Keratinocyte (primary cell): Measurements from ENCODE around the gene RAD51AP2. TPM values are rescaled to one million over a fixed set of nuclear protein-coding genes. Genes with fewer than 3 reads are reported as not detected.

Experiments used
- DNase-seq: peaks from one replicate; pipeline ENCODE4 v3.0.0-alpha.2; 2011; ENCODE audit warnings: low read depth, missing footprints, low spot score
- FAIRE-seq: peaks from 2 replicates; lab custom pipeline; 2011; peaks lifted over from hg19 to GRCh38; lab: Jason Lieb, UNC
- H2AFZ ChIP-seq: 2 replicates; pipeline ENCODE4 v1.6.0; 2012; ENCODE audit warnings: low read length, control low read depth, inconsistent platforms; ENCODE audit not compliant: control insufficient read depth
- H3K27ac ChIP-seq: 2 replicates; pipeline ENCODE4 v1.5.1; 2011; ENCODE audit warnings: low read length; ENCODE audit not compliant: control insufficient read depth, insufficient read depth
- H3K27me3 ChIP-seq: 3 replicates; pipeline ENCODE4 v1.6.0; 2011; ENCODE audit warnings: low read length; ENCODE audit not compliant: control insufficient read depth, insufficient read depth; ENCODE audit errors: extremely low read depth
- H3K36me3 ChIP-seq, 2 experiments: 2 replicates in 1 of 2; 3 replicates in 1 of 2; pipeline ENCODE4 v1.5.1; 2011; ENCODE audit warnings: low read length in 2 of 2, mild to moderate bottlenecking in 1 of 2; ENCODE audit not compliant: control insufficient read depth in 2 of 2, insufficient read depth in 2 of 2; ENCODE audit errors: extremely low read depth in 1 of 2
- H3K4me1 ChIP-seq: 3 replicates; pipeline ENCODE4 v1.5.1; 2011; ENCODE audit warnings: low read length; ENCODE audit not compliant: control insufficient read depth, insufficient read depth; ENCODE audit errors: extremely low read depth
- H3K4me2 ChIP-seq: 3 replicates; pipeline ENCODE4 v1.6.0; 2011; ENCODE audit warnings: low read depth, low read length; ENCODE audit not compliant: control insufficient read depth, insufficient read depth; ENCODE audit errors: extremely low read depth
- H3K4me3 ChIP-seq, 3 experiments: fragments of 200-600 bp in 1 of 3; sonication (generic) in 1 of 3; 2 replicates in 2 of 3; 3 replicates in 1 of 3; pipeline ENCODE4 v1.5.1; 2011 to 2016; ENCODE audit warnings: low read length in 3 of 3, mild to moderate bottlenecking in 3 of 3, control low read depth in 2 of 3, inconsistent platforms in 1 of 3, low read depth in 1 of 3, mixed read lengths in 1 of 3, mixed run types in 1 of 3, moderate library complexity in 1 of 3; ENCODE audit not compliant: control insufficient read depth in 2 of 3, insufficient read depth in 2 of 3; ENCODE audit errors: extremely low read depth in 1 of 3
- H3K79me2 ChIP-seq: 2 replicates; pipeline ENCODE4 v1.6.0; 2012; ENCODE audit warnings: low read length; ENCODE audit not compliant: control insufficient read depth, insufficient read depth
- H3K9ac ChIP-seq: 3 replicates; pipeline ENCODE4 v1.6.0; 2011; ENCODE audit warnings: low read length; ENCODE audit not compliant: control insufficient read depth, insufficient read depth; ENCODE audit errors: extremely low read depth
- H3K9me1 ChIP-seq: 3 replicates; pipeline ENCODE4 v1.6.0; 2011; ENCODE audit warnings: low read length; ENCODE audit not compliant: control insufficient read depth, insufficient read depth; ENCODE audit errors: extremely low read depth
- H3K9me3 ChIP-seq: 2 replicates; pipeline ENCODE4 v1.5.1; 2012; ENCODE audit warnings: low read depth, low read length; ENCODE audit not compliant: control insufficient read depth
- H4K20me1 ChIP-seq: 3 replicates; pipeline ENCODE4 v1.6.0; 2011; ENCODE audit warnings: low read length; ENCODE audit not compliant: control insufficient read depth, insufficient read depth; ENCODE audit errors: extremely low read depth
- EZH2 ChIP-seq: IDR thresholded peaks from one replicate; pipeline ENCODE4 v1.6.1; 2012; ENCODE audit warnings: inconsistent platforms, mild to moderate bottlenecking, low read length, moderate library complexity
- dilution Hi-C: fragments of 300-500 bp; cut with MboI; formaldehyde crosslinking; loops from one replicate; pipeline ENCODE4 v1.7.0; 2020; ENCODE audit warnings: low sequenced_read_pairs; ENCODE audit not compliant: extremely low pct_ligation_motif_present
- polyA plus RNA-seq, 5 experiments: library from polyadenylated mRNA; depleted of rRNA in 3 of 5; stranded (reverse) in 3 of 5; stranded (forward) in 1 of 5; unstranded in 1 of 5; fragments of >200 nt; gene quantifications; 1 replicate in 1 of 5; 2 replicates in 3 of 5; 3 replicates in 1 of 5; pipeline versions ENCODE4 v1.2.1 to v1.2.3, GENCODE V29; 2011 to 2012; ENCODE audit warnings: missing spikeins in 2 of 5, low read depth in 1 of 5, low replicate concordance in 1 of 5
- TF ChIP-seq, protein P1 (sequence below), 3 experiments: IDR thresholded peaks in 1 of 3; conservative IDR thresholded peaks in 1 of 3; optimal IDR thresholded peaks in 1 of 3; 2 replicates in 2 of 3; 3 replicates in 1 of 3; pipeline versions ENCODE3 to v1.5.1; 2011; ENCODE audit warnings: low read length in 3 of 3, mild to moderate bottlenecking in 3 of 3, moderate library complexity in 2 of 3, control low read depth in 1 of 3, inconsistent platforms in 1 of 3; ENCODE audit not compliant: insufficient read depth in 2 of 3; ENCODE audit errors: extremely low read depth in 1 of 3

RAD51AP2 gene
- polyA plus RNA-seq, 1 donor (not counting 4 experiments of a cell fraction or from before 2014, with no cell fraction given) = 0.12 TPM

DNA sequence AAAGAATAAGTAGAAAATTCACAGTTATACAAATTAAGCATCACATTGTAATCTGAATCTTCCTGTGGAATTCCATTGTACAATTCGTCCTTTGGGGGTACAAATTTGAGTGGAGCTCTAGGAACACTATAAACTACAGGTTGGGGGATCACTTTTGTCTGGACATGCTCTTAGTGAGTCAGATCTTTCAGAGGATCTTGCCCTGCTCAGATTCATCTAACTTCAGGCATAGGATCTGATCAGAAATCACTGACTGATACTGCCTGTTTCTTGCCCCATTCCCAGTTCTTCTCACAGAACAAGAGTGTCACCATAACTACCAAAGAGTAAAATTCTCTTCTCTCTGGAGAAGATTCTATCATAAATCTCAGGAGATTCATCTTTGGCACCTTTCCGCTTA, 11.5 kb upstream of the RAD51AP2 start:
- peak; percentile 86 for FAIRE-seq
- dilution Hi-C loops = no loop called here
- Histone ChIP-seq H2AFZ (no peak overlapping the region), H3K4me2 (peak overlapping the region; percentile 25), H3K9me3 (no peaks in the 10 kb centered on the region), H3K27ac (no peak overlapping the region), H3K4me3 (no peak overlapping the region), H3K27me3 (no peaks in the 10 kb centered on the region), H3K36me3 (no peaks in the 10 kb centered on the region), H3K9ac (no peak overlapping the region), H3K4me1 (peaks cover 9% of the 10 kb centered on the region), H3K9me1 (no peaks in the 10 kb centered on the region), H4K20me1 (no peaks in the 10 kb centered on the region), H3K79me2 (no peaks in the 10 kb centered on the region)
- no peak for DNase-seq
- no peak for TF ChIP-seq EZH2
- TF ChIP-seq, protein P1, sequence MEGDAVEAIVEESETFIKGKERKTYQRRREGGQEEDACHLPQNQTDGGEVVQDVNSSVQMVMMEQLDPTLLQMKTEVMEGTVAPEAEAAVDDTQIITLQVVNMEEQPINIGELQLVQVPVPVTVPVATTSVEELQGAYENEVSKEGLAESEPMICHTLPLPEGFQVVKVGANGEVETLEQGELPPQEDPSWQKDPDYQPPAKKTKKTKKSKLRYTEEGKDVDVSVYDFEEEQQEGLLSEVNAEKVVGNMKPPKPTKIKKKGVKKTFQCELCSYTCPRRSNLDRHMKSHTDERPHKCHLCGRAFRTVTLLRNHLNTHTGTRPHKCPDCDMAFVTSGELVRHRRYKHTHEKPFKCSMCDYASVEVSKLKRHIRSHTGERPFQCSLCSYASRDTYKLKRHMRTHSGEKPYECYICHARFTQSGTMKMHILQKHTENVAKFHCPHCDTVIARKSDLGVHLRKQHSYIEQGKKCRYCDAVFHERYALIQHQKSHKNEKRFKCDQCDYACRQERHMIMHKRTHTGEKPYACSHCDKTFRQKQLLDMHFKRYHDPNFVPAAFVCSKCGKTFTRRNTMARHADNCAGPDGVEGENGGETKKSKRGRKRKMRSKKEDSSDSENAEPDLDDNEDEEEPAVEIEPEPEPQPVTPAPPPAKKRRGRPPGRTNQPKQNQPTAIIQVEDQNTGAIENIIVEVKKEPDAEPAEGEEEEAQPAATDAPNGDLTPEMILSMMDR (optimal IDR thresholded peaks at IDR 0.05 in 1 of 3, IDR thresholded peaks at IDR 0.05 in 1 of 3, conservative IDR thresholded peaks at IDR 0.05 in 1 of 3; ENCODE audit: extremely low read depth in 1 of 3, insufficient read depth in 2 of 3, low read length in 3 of 3) = no peak

DNA sequence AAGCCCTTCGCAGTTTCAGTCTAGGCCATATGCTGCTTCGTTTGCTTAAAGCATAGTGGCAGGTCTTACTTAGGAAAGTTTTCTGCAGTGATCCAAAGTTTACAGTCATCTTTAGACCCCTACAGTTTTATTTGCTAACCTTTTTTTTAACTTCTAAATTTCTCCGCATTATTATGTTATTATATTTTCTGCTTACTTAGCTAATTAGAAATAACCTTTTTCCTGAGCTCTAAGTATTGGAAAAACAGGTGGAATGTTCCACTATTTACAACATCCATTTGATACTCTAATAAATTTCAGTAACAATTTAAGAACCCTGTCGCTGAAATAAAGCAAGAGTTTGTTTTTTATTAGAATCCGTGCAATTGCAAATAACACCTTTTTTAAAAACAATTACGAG, 4.1 kb upstream of the RAD51AP2 start:
- FAIRE-seq = no peak
- no peaks in the 10 kb centered on the region for H4K20me1 ChIP-seq

More for the DNA sequence above, 4.1 kb upstream of the RAD51AP2 start:
- H3K27ac ChIP-seq = no peak overlapping the region
- no peaks in the 10 kb centered on the region for H3K4me1 ChIP-seq
- H3K4me3 ChIP-seq = no peak overlapping the region
- H3K9me1 ChIP-seq = no peaks in the 10 kb centered on the region
- H3K79me2 ChIP-seq = no peaks in the 10 kb centered on the region
- no peak for TF ChIP-seq EZH2
- TF ChIP-seq, protein P1 (optimal IDR thresholded peaks at IDR 0.05 in 1 of 3, IDR thresholded peaks at IDR 0.05 in 1 of 3, conservative IDR thresholded peaks at IDR 0.05 in 1 of 3; ENCODE audit: extremely low read depth in 1 of 3, insufficient read depth in 2 of 3, low read length in 3 of 3) = no peak
- no peak overlapping the region for H3K4me2 ChIP-seq
- no peak overlapping the region for H2AFZ ChIP-seq
- H3K9ac ChIP-seq = no peak overlapping the region
- dilution Hi-C loops = no loop called here
- no peaks in the 10 kb centered on the region for H3K36me3 ChIP-seq
- no peaks in the 10 kb centered on the region for H3K27me3 ChIP-seq
- no peaks in the 10 kb centered on the region for H3K9me3 ChIP-seq
- DNase-seq = no peak
